Activated CD8-positive, alpha-beta memory T cell treated with anti-CD3 and anti-CD28 coated beads, Interleukin-2, amount 50 U/mL, for 1 hour (primary cell): ENCODE results near the gene GRID2IP.
A peak's percentile ranks its signal among the peaks of the same experiment; 100 is the strongest.

Experiments used
- DNase-seq: peaks from one replicate; pipeline ENCODE4 v3.0.0-alpha.2; 2020; ENCODE audit errors: extremely low read depth

Gene GRID2IP

DNA sequence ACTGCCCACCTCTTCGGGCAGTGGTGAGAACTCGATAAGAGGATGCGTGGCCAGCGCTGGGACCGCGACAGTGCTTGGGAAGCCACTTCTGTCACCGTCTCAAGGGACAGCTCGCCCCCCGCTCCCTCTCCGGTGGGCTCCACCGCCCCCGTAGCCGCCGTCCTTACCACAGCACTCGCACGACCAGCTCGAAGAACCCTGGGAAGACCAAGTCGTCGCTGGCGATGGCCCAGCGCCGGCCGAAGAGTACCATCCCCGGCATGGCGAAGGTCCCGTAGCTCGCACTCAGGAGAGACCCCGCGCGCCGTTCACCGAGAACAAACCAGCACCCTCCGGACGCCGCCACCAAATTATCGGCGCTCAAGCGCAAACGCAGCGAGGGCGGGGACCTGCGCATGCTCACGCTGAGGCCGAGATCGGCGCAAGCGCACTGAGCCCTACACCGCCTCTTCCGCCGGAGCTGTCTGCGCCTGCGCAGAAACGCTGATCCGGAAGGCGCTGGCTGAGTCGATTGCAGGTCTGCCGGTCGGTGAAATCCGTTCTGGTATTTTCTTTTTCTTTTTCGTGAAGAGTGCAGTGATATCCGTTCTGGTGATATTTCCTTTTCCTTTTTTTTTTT is 103.6 kb downstream of the GRID2IP start, which contains the start of gene DAGLB:
TSS of gene DAGLB (minus strand) at position 374 of the 619 bp plus-strand sequence. CDS start at position 262, 112 bp downstream.
- peak; percentile 84 for DNase-seq
